ENCODE results near the gene ABHD8.

DNA sequence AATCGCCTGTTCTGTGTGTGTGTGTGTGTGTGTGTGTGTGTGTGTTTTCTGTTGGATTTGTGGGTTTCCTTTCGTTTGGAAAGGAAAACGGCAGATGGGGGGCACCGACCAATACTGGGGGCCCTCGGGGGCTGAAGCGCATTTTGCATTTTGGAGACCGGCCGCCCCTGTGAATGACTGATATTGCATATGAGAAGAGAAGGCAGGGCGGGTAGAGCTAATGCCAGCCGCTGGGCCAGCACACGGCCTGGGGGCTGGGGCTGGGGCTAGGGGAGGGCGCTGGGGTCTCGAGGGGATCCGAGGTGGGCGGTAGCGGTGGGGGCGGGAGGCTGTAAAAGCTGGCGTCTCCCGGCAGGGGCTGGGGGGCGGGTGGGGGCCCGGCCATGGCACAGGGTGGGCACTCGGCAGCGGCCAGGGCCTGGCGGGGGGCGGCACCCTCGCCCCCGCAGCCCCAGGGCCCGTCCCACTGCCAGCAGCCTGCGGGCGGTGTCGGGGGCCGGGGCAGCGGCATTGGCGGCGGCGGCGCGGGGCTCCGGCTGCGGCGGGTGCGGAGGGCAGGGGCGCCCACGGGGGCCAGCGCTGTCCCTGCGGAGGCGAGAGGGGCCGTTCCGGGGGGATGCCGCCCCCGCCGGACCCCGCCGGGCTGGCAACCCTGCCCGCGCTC is 20.2 kb upstream of the ABHD8 start:
- no peak for TF ChIP-seq POLR2A (IDR thresholded peaks at IDR 0.05; ENCODE audit: low read length)
- TF ChIP-seq GATA1 (IDR thresholded peaks at IDR 0.05; ENCODE audit: low read depth, low read length) = no peak
